ENCODE measurements around the gene IL1RAPL1.

Gene IL1RAPL1

DNA sequence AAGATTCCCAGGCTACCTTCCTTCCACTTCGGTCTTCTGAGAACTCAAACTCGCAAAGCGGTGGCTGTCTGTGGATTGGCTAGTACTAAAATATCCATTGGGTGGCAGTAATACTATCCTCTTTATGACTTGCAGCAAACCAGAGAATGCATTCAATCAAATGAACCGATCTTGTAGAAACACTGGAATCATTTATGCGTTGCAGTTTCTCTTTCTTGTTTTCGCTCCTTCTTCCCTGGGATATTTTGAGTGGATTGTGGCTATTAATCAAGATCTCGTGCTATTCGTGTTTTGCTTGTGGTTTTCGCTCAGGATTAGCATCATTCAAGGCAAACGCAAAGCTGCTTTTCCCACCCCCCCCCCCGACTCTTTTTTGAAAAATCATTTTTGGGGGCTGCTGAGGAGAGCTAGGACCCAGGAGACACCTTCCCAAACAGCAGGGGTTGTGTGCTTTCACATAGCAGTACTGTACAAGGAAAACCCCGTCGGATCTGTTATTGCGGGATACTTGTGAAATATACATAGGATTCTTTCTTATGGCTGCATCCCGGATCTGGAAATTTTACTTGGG is at the start of gene IL1RAPL1:
Gene IL1RAPL1, plus strand, starts transcription at position 466 of the 571 bp plus-strand sequence.
- no peak for DNase-seq

GRCh38 chrX:28542791-28543190 is 44.5 kb upstream of the IL1RAPL1 start:
- DNase-seq: no peak

DNA sequence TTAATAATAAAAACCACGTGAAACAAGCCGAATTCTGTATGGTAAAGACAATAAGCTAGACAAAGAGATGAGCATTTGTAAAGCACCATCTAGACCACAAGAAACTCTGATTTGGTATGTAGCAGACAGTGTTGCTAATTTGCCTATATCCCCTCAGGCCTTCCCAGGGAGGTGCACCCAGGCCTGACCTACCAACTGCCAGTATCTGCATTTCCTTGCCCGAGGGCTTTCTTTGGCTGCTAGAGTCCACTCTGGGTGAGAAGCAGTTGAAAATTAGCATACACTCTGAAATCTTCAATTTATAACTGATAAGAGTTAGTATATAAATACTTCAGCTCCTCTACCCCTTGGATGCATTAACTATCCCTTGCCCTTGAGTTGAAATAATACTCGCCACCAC is 37.4 kb upstream of the IL1RAPL1 start:
- no peak for DNase-seq

DNA sequence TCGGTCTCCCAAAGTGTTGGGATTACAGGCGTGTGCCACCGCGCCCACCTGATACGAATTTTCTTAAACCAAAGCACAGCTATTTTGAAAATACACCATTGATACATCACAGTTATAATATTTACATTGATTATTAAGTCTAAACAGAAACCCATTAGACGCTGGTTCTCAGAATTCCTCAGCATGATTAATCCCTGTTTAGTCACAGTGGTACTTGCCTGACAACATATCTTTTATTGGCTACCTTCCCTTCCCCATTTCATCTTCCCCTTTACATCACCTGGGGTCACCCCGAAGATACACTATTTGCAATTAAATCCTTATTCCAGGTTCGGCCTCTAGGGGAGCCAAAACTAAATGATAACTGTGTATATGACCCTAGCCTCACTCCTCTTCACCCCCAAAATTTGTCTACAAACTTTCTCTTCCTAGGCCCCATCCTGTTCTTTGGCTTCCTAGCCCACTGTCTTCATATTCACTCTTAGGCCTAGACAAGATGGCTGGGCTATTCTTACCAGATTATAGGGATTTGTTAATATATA is 36.8 kb upstream of the IL1RAPL1 start:
- DNase-seq: no peak

DNA sequence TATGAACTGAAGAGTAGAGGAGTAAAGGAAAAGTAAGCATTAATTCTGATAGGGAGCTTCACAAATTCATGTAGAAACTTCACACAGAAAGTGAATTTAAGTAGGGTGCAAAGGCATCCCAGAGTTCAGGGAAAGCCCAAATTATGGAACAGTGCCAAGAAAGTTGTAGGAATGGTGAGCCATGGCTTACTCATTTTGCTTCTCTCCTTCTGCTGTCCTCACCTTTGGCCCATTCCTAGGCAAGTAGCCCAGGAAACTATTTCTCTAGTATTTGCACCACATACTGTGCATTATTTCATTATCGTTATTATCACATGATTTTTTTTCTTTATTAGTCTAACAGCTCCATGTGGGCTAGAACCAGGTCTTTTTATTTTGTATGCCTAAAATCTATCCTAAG is 34.9 kb upstream of the IL1RAPL1 start:
- no peak for DNase-seq

- no peak for DNase-seq
Observed at GRCh38 chrX:28552882-28553829, 34.1 kb upstream of the IL1RAPL1 start.

- DNase-seq: no peak
Observed at GRCh38 chrX:28576117-28576516, 11.1 kb upstream of the IL1RAPL1 start.

DNA sequence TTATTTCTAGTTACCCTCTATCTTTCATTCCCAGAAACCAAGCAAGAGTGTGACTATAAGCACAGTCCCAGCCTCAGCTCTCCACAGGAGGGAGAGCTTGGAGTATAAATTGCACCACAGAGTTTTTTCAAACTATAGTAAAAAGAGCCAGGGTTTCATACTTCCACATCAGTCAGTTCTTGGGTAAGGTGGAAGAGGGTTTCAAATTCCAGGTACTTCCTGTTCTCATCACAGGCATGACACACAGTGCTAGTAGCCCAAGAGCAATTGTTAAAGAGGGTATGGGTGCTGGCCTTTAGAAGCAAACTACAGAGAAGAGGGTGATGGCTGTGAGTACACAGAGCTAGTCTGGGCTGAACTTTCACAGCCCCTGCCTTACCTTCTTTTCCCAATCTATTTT is 5.7 kb upstream of the IL1RAPL1 start:
- DNase-seq: no peak

GRCh38 chrX:28582511-28582910 is 4.7 kb upstream of the IL1RAPL1 start:
- DNase-seq: no peak

GRCh38 chrX:28584025-28584424 is 3.2 kb upstream of the IL1RAPL1 start:
- no peak for DNase-seq

GRCh38 chrX:28585767-28586166 is 1.5 kb upstream of the IL1RAPL1 start:
- DNase-seq: no peak

DNA sequence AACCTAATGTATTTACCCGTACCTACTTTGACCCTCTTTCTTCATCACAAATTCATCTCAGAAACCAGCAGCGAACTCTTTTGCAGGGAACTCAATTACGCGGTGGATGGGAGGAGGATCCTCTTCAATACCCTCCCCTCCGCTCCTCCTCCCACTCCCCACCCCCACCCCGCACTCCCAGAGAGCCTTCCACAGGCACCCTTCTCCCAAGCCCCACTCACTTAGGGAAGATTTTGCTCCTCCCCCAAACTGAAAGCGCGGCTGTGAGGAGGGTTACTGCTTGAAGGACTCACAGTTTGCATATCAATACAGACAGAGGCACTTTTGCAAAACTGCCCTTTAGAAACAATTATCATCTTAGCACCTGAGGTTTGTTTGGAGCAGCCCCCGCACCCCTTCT is 960 bp upstream of the IL1RAPL1 start:
- no peak for DNase-seq

- no peak for DNase-seq
Observed at GRCh38 chrX:28589046-28589445, 1.8 kb downstream of the IL1RAPL1 start.

DNA sequence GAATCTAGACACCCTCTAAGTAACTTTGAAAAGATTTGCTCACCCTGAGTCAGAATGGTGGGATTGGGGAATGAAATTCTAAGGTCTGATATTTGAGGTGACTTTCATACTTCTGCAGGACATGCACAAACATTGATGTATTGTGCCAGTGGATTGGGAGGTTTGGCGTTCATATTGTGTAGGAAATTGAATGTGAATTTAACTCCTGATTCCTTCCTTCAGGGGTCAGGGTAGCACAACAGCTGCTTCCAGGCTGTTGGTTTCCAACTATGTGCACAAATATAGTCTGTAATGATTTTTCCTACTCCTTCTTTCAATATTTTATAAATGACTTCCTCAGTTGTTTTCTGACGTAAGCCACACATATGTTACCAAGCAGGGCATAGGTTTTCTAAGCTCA is 3.1 kb downstream of the IL1RAPL1 start:
- no peak for DNase-seq

- DNase-seq: no peak
Observed at GRCh38 chrX:28591542-28591941, 4.3 kb downstream of the IL1RAPL1 start.

DNA sequence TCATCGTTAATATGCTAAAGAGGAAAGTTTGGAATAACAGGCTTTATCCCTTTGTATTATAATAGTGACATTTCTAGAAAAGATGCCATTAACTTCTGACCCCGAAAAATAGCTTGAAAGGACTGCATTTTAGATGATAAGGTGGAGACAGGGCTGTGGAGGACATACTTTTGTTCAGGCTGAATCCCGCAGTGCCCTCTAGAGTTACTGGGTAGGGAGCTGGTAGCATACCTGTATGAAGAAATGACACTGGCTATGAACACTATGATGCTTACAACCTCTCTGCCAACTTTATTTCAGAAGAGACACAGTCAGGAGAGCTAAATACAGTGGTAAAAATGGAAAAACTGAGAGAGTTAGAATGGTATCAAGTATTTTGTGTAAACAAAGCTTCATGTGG is 8.1 kb downstream of the IL1RAPL1 start:
- no peak for DNase-seq

DNA sequence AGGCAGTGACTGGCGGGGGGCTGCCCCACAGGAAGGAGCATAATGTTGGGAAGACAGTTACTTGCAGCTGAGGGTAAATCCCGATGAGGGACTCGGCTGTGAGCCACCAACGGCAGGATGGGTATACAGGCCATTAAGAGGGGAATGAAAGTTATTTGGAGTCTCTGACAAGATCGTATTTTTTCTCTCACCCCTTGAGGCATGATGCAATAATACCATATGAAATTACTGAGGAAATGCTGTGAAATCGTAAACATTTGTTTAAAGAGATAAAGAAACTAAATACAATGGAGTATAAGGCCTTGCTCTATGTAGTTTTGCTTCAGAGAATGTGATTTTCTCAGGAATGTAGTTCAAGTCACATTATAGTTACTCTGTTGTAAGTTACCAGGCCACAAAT is 12.7 kb downstream of the IL1RAPL1 start:
- no peak for DNase-seq

DNA sequence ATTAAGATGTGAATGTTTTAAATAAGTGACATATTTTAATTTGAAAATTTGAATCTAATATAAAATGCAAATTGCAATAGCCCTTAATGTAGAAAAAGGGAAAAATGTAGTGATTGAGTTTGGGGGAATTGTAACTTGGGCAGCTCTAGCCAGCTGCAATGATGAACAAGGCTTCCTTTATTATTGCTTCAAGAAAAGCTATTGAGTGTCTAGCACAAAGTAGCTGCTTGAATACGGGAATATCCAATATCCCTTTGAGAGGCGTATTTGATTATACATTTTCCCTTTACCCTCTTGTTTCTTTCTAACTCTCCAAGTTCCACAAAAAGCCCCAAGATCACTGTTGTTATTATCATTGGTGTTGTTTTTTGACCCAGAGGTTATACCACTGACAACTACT is 21.8 kb downstream of the IL1RAPL1 start:
- no peak for DNase-seq

- DNase-seq: no peak
Observed at GRCh38 chrX:28609917-28610613, 22.8 kb downstream of the IL1RAPL1 start.

DNA sequence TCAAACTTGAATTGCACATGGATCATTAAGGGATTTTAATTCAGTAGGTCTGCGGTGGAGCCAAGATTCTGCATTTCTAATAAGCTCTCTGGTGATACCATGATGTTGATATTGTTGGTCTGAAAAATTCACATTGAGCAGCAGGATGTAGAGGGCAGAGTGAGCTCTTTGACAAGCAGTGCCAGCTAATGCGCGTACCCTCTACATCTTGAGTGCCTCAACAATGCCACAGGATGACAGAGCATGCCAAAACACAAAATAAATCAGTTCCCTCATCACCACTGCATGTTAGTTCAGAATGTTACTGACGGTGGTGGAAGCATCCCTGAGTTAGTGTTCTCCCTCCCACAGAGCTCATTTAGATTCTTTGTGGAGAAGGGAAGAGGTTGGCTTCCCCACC is 23.5 kb downstream of the IL1RAPL1 start:
- DNase-seq: no peak

DNA sequence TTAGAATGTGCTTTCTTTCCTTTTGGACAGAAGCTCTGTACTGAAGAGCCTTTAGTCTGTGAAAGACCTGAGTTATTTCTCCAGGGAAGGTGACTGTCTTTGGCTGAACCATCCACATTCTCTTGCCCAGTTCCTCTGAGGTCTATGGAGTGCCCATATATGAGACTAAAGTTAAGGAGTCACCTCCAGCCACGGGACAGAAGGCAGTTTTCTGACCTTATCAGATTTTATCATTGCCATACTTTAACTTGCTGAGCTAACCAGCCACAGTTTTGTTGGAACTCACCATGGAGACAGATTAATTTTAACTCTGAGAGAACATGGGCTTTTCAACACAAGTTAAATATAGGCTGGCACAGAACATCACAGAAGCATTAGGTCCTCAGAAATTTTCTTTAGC is 26.3 kb downstream of the IL1RAPL1 start:
- no peak for DNase-seq

- DNase-seq: no peak
Observed at GRCh38 chrX:28625223-28625622, 38.0 kb downstream of the IL1RAPL1 start.

- DNase-seq: no peak
Observed at GRCh38 chrX:28626515-28626914, 39.3 kb downstream of the IL1RAPL1 start.

- DNase-seq: no peak
Observed at GRCh38 chrX:28628120-28628519, 40.9 kb downstream of the IL1RAPL1 start.

Data from activated naive CD4-positive, alpha-beta T cell (primary cell).